PC-3 (cell line): ENCODE results near the gene CD300LB. TPM values are rescaled to one million over a fixed set of nuclear protein-coding genes. Genes with fewer than 3 reads are reported as not detected.

ENCODE experiments used
- ATAC-seq: fragments of 200-7000 bp; cut with Tn5 transposase; 2 replicates; pipeline ENCODE4 v1.9.1; 2020; ENCODE audit warnings: mild to moderate bottlenecking, moderate library complexity
- BruUV-seq: library from RNA; stranded (reverse); fragments of 400-500 nt; replicated peaks from 2 replicates; lab custom pipeline; 2021; lab: Mats Ljungman, UMichigan
- CTCF ChIA-PET: fragments of 300-600 bp; sonication (Branson Sonifier 250); formaldehyde crosslinking; loops from one replicate; lab custom pipeline; 2022; ENCODE audit warnings: antibody characterized with exemption; lab: Charles Lee
- POLR2A ChIA-PET: fragments of 300-600 bp; sonication (Branson Sonifier 250); formaldehyde crosslinking; loops from one replicate; lab custom pipeline; 2022; ENCODE audit warnings: antibody characterized with exemption; ENCODE audit not compliant: unreplicated experiment; lab: Charles Lee
- DNase-seq: peaks from one replicate; pipeline ENCODE4 v3.0.0-alpha.2; 2015
- H2AFZ ChIP-seq: fragments of 300-600 bp; sonication (generic); 2 replicates; pipeline ENCODE4 v1.6.0; 2016; ENCODE audit warnings: antibody characterized with exemption, low read length
- H3F3A ChIP-seq: fragments of 300-600 bp; sonication (generic); one replicate; pipeline ENCODE4 v1.6.0; 2017; ENCODE audit warnings: antibody characterized with exemption, low read length, control low read depth, mild to moderate bottlenecking; ENCODE audit not compliant: unreplicated experiment
- H3K27ac ChIP-seq: fragments of 300-600 bp; sonication (generic); 2 replicates; pipeline ENCODE4 v1.5.1; 2016; ENCODE audit warnings: mild to moderate bottlenecking, low read length
- H3K27me3 ChIP-seq: fragments of 300-600 bp; sonication (generic); 2 replicates; pipeline ENCODE4 v1.6.1; 2016; ENCODE audit warnings: low read length, mixed read lengths
- H3K36me3 ChIP-seq: fragments of 300-600 bp; sonication (generic); 2 replicates; pipeline ENCODE4 v1.6.1; 2016; ENCODE audit warnings: low read depth, mixed run types, low read length, mixed read lengths
- H3K4me1 ChIP-seq: fragments of 300-600 bp; sonication (generic); 2 replicates; pipeline ENCODE4 v1.5.1; 2016; ENCODE audit warnings: low read length; ENCODE audit not compliant: insufficient read depth
- H3K4me2 ChIP-seq: fragments of 300-600 bp; sonication (generic); 2 replicates; pipeline ENCODE4 v1.6.0; 2016; ENCODE audit warnings: low read length
- H3K4me3 ChIP-seq: fragments of 300-600 bp; sonication (generic); 2 replicates; pipeline ENCODE4 v1.5.1; 2016; ENCODE audit warnings: mild to moderate bottlenecking, low read length, mixed read lengths
- H3K79me2 ChIP-seq: fragments of 300-600 bp; sonication (generic); 2 replicates; pipeline ENCODE4 v1.6.1; 2017; ENCODE audit warnings: low read length, mixed read lengths
- H3K9ac ChIP-seq: fragments of 300-600 bp; sonication (generic); 2 replicates; pipeline ENCODE4 v1.6.0; 2016; ENCODE audit warnings: mild to moderate bottlenecking, low read length
- H3K9me2 ChIP-seq: fragments of 300-600 bp; sonication (generic); replicated peaks from 2 replicates; pipeline ENCODE4 v1.6.1; 2016; ENCODE audit warnings: mixed run types, low read length, mixed read lengths
- H3K9me3 ChIP-seq: fragments of 300-600 bp; sonication (generic); 2 replicates; pipeline ENCODE4 v1.6.1; 2016; ENCODE audit warnings: low read length, mixed read lengths
- H4K20me1 ChIP-seq: fragments of 300-600 bp; sonication (generic); 2 replicates; pipeline ENCODE4 v1.6.1; 2016; ENCODE audit warnings: low read length, mixed read lengths
- EZH2 ChIP-seq: fragments of 300-600 bp; sonication (generic); IDR thresholded peaks from one replicate; pipeline ENCODE4 v1.6.1; 2017; ENCODE audit warnings: antibody characterized with exemption, mild to moderate bottlenecking, low read length; ENCODE audit not compliant: unreplicated experiment
- EZH2phosphoT487 ChIP-seq: fragments of 300-600 bp; sonication (generic); IDR thresholded peaks from 2 replicates; pipeline ENCODE4 v1.6.1; 2018; ENCODE audit warnings: mild to moderate bottlenecking, antibody characterized with exemption, low read length, borderline replicate concordance
- intact Hi-C: fragments of 100-400 bp; cut with micrococcal nuclease; formaldehyde crosslinking; loops from 2 replicates; pipeline ENCODE4 v1.9.0; 2023
- total RNA-seq: library from RNA; depleted of rRNA; stranded (reverse); fragments of >200 nt; gene quantifications from 2 replicates; pipeline ENCODE4 v1.2.3, GENCODE V29; 2014
- TF ChIP-seq, protein P1 (sequence below): fragments of 300-600 bp; sonication (generic); conservative IDR thresholded peaks from 2 replicates; pipeline ENCODE4 v1.5.1; 2017; ENCODE audit warnings: antibody characterized with exemption, low read depth, mild to moderate bottlenecking, low read length

CD300LB gene
- total RNA-seq, 1 experiment from 2014 or later, result not detected

DNA sequence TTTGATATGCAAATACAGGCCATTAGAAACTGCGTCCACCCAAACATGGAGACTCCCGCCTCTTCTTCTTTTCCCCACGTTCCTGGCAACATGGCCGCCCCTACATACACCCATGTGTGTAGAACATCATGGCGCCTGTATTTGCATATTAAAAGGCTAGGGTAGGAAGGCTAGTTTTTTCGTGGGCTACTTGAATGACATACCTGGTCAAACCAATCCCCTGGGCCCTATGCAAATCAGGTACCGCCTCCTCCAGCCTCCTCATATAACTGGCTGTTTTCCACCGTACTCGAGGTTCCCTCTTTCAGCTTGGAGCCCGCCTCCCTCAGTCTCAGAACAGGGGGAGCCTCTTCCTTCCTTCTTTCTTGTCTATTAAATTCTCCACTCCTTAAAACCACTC lies 840 bp upstream of the CD300LB start:
- no TSS peak for BruUV-seq
- TF ChIP-seq, protein P1, sequence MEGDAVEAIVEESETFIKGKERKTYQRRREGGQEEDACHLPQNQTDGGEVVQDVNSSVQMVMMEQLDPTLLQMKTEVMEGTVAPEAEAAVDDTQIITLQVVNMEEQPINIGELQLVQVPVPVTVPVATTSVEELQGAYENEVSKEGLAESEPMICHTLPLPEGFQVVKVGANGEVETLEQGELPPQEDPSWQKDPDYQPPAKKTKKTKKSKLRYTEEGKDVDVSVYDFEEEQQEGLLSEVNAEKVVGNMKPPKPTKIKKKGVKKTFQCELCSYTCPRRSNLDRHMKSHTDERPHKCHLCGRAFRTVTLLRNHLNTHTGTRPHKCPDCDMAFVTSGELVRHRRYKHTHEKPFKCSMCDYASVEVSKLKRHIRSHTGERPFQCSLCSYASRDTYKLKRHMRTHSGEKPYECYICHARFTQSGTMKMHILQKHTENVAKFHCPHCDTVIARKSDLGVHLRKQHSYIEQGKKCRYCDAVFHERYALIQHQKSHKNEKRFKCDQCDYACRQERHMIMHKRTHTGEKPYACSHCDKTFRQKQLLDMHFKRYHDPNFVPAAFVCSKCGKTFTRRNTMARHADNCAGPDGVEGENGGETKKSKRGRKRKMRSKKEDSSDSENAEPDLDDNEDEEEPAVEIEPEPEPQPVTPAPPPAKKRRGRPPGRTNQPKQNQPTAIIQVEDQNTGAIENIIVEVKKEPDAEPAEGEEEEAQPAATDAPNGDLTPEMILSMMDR, result no peak
- TF ChIP-seq EZH2 (no peak), EZH2phosphoT487 (no peak)
- Histone ChIP-seq H4K20me1 (no peaks in the 10 kb centered on the region), H3K9me3 (peaks cover 7% of the 10 kb centered on the region; the same call in 1 of the 2 replicates), H3K4me2 (no peak overlapping the region), H3K4me1 (no peaks in the 10 kb centered on the region), H3K9me2 (no peaks in the 10 kb centered on the region), H3K9ac (no peak overlapping the region), H3K4me3 (no peak overlapping the region), H3F3A (no peaks in the 10 kb centered on the region), H3K36me3 (no peaks in the 10 kb centered on the region), H3K27ac (no peak overlapping the region), H3K79me2 (no peaks in the 10 kb centered on the region), H2AFZ (no peak overlapping the region), H3K27me3 (peaks cover 65% of the 10 kb centered on the region)
- POLR2A ChIA-PET, result no interaction called here
- no peak for ATAC-seq
- DNase-seq, result no peak
- CTCF ChIA-PET, result interaction anchor here (1.7 kb wide), 1 partner anchor 153 kb away, joined by 6 read pairs; no protein-coding TSS in a partner anchor
- intact Hi-C loops, result loop anchor here (2.0 kb wide), 2 partner anchors 39 to 73 kb away; no protein-coding TSS in a partner anchor

DNA sequence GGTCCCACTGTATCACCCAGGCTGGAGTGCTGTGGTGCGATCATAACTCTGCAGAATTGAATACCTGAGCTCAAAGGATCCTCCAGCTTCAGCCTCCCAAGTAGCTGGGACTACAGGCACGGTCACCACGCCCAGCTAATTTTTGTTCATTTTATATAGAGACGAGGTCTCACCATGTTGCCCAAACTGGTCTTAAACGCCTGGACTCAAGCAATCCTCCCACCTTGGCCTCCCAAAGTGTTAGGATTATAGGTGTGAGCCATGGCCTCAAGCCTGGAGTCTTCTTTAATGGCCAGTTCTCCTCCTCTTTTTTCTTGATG lies 484 bp downstream of the CD300LB start:
- DNase-seq (no peak), ATAC-seq (no peak)
- Histone ChIP-seq H3F3A (no peaks in the 10 kb centered on the region), H3K9me2 (no peaks in the 10 kb centered on the region), H3K79me2 (no peaks in the 10 kb centered on the region), H3K36me3 (no peaks in the 10 kb centered on the region), H3K4me3 (no peak overlapping the region), H3K4me1 (no peaks in the 10 kb centered on the region), H4K20me1 (no peaks in the 10 kb centered on the region), H2AFZ (no peak overlapping the region), H3K27ac (no peak overlapping the region), H3K9me3 (peaks cover 5% of the 10 kb centered on the region; the same call in 1 of the 2 replicates), H3K9ac (no peak overlapping the region), H3K4me2 (no peak overlapping the region), H3K27me3 (peaks cover 65% of the 10 kb centered on the region)
- ChIA-PET CTCF (no interaction called here), POLR2A (no interaction called here)
- intact Hi-C loops, result no loop called here
- TF ChIP-seq, protein P1, result no peak
- TF ChIP-seq EZH2phosphoT487 (no peak), EZH2 (no peak)
- BruUV-seq, result no TSS peak

DNA sequence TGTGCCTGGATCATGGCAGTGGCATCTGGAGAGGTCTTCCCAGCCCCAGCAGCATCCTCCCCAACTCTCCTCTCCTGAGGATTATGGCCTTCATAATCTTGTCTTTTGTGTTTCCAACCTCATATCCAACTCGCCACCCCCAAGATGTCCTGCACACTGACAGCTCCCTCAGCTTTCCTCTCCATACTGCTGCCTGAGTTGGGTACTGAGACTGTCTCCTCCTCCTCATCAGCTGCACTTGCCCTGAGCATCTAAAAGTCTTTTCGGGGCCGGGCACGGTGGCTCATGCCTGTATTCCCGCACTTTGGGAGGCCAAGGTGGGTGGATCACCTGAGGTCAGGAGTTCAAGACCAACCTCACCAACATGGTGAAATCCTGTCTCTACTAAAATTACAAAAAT lies 2.0 kb downstream of the CD300LB start:
- Histone ChIP-seq H3K4me2 (no peak overlapping the region), H3K27me3 (peaks cover 72% of the 10 kb centered on the region), H2AFZ (no peak overlapping the region), H3K79me2 (no peaks in the 10 kb centered on the region), H3F3A (no peaks in the 10 kb centered on the region), H3K9me2 (no peaks in the 10 kb centered on the region), H3K36me3 (no peaks in the 10 kb centered on the region), H3K4me3 (no peak overlapping the region), H3K9ac (no peak overlapping the region), H3K9me3 (no peaks in the 10 kb centered on the region), H3K4me1 (no peaks in the 10 kb centered on the region), H4K20me1 (no peaks in the 10 kb centered on the region), H3K27ac (no peak overlapping the region)
- ATAC-seq, result no peak
- TF ChIP-seq, protein P1, result no peak
- no peak for TF ChIP-seq EZH2
- TF ChIP-seq EZH2phosphoT487, result no peak
- no TSS peak for BruUV-seq
- ChIA-PET CTCF (no interaction called here), POLR2A (no interaction called here)
- DNase-seq, result no peak
- intact Hi-C loops, result no loop called here
